ENCODE measurements around the gene LDAH.

The LDAH gene

DNA sequence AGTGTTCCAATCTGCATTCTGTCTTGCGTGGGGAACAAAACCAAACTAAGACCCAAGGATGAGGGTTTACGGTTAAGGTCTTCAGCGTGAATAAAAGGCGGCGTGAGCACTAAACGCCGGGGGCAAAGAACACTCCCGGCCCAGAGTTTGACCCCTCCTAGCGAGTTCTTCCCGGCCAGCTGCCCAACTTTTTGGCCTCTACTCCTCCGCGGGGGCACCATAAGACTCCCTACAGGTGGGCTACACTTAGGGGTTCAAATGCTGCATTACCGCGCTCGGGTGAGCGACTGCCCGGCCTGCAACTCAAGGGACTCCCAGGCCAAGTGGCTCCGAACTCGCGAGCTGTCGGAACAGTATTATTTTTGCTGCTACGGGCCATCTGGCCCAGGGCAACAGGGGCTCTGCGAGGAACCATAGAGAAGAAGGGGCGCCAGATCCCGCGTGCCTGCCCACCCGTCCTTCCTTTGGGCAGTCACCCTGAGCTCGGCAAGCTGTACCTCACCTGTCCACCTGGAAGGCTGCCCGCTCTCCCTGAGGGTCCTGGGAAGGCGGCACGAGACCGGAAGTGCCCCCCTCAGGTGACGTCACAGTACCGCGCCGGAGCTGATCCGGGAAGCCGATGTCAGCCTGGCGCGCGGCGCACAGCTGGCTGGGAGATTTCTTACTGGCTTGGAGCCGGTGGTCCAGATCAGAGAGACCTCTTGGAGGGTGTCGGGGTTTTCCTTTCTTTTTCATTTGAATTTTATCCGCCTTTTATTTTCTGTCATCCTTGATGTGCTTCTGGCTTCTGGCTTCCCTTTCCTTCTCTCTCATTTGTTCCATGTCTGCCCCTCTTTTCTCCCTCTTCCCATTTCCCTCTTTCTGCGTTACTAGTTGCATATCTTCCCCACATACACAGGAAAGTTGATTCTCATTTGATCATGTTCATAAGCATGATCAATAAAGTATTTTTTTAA is at the start of gene LDAH (continued):
- TF ChIP-seq ZNF664 (tag by site-specific recombination; IDR thresholded peaks at IDR 0.05) (no peak), ZNF169 (tag by site-specific recombination; IDR thresholded peaks at IDR 0.05) (no peak), SCRT2 (tag by site-specific recombination; IDR thresholded peaks at IDR 0.05) (no peak), ZNF549 (tag by site-specific recombination; IDR thresholded peaks at IDR 0.05) (no peak), ZBTB21 (tag by site-specific recombination; IDR thresholded peaks at IDR 0.05) (peak; percentile 94), ZNF202 (tag by site-specific recombination; IDR thresholded peaks at IDR 0.05; ENCODE audit: borderline replicate concordance) (no peak), GFI1B (tag by site-specific recombination; IDR thresholded peaks at IDR 0.05) (no peak), ZNF302 (tag by site-specific recombination; IDR thresholded peaks at IDR 0.05; ENCODE audit: low read depth) (no peak), ZNF223 (tag by site-specific recombination; IDR thresholded peaks at IDR 0.05) (no peak), PRDM10 (tag by site-specific recombination; IDR thresholded peaks at IDR 0.05) (no peak), ZNF146 (tag by site-specific recombination; IDR thresholded peaks at IDR 0.05) (no peak), PBX3 (CRISPR knock-in tag; IDR thresholded peaks at IDR 0.05) (peak; percentile 17; the same call in 1 of the 2 replicates), ZNF623 (tag by site-specific recombination; IDR thresholded peaks at IDR 0.05) (no peak), ZNF335 (tag by site-specific recombination; conservative IDR thresholded peaks at IDR 0.05) (peak; percentile 72), ZNF837 (tag by site-specific recombination; IDR thresholded peaks at IDR 0.05) (no peak), ZNF350 (tag by site-specific recombination; IDR thresholded peaks at IDR 0.05) (no peak), ZNF792 (tag by site-specific recombination; IDR thresholded peaks at IDR 0.05) (no peak), GLI2 (tag by site-specific recombination; IDR thresholded peaks at IDR 0.05; ENCODE audit: borderline replicate concordance, low read depth) (no peak), MZF1 (tag by site-specific recombination; IDR thresholded peaks at IDR 0.05; ENCODE audit: borderline replicate concordance) (no peak), ZNF707 (tag by site-specific recombination; IDR thresholded peaks at IDR 0.05) (no peak), ZNF174 (tag by site-specific recombination; IDR thresholded peaks at IDR 0.05) (no peak), HIC1 (tag by site-specific recombination; IDR thresholded peaks at IDR 0.05) (peak; percentile 95), ZNF777 (tag by site-specific recombination; IDR thresholded peaks at IDR 0.05; ENCODE audit: borderline replicate concordance) (no peak), TCF7L2 (IDR thresholded peaks at IDR 0.05; ENCODE audit: borderline replicate concordance, low read depth, low read length) (no peak)
- TF ChIP-seq, protein P1, sequence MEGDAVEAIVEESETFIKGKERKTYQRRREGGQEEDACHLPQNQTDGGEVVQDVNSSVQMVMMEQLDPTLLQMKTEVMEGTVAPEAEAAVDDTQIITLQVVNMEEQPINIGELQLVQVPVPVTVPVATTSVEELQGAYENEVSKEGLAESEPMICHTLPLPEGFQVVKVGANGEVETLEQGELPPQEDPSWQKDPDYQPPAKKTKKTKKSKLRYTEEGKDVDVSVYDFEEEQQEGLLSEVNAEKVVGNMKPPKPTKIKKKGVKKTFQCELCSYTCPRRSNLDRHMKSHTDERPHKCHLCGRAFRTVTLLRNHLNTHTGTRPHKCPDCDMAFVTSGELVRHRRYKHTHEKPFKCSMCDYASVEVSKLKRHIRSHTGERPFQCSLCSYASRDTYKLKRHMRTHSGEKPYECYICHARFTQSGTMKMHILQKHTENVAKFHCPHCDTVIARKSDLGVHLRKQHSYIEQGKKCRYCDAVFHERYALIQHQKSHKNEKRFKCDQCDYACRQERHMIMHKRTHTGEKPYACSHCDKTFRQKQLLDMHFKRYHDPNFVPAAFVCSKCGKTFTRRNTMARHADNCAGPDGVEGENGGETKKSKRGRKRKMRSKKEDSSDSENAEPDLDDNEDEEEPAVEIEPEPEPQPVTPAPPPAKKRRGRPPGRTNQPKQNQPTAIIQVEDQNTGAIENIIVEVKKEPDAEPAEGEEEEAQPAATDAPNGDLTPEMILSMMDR (tag by site-specific recombination; IDR thresholded peaks at IDR 0.05) = no peak
- TF ChIP-seq, protein P2, sequence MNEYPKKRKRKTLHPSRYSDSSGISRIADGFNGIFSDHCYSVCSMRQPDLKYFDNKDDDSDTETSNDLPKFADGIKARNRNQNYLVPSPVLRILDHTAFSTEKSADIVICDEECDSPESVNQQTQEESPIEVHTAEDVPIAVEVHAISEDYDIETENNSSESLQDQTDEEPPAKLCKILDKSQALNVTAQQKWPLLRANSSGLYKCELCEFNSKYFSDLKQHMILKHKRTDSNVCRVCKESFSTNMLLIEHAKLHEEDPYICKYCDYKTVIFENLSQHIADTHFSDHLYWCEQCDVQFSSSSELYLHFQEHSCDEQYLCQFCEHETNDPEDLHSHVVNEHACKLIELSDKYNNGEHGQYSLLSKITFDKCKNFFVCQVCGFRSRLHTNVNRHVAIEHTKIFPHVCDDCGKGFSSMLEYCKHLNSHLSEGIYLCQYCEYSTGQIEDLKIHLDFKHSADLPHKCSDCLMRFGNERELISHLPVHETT (tag by site-specific recombination; IDR thresholded peaks at IDR 0.05) = peak; percentile 78
- TF ChIP-seq, protein P3, sequence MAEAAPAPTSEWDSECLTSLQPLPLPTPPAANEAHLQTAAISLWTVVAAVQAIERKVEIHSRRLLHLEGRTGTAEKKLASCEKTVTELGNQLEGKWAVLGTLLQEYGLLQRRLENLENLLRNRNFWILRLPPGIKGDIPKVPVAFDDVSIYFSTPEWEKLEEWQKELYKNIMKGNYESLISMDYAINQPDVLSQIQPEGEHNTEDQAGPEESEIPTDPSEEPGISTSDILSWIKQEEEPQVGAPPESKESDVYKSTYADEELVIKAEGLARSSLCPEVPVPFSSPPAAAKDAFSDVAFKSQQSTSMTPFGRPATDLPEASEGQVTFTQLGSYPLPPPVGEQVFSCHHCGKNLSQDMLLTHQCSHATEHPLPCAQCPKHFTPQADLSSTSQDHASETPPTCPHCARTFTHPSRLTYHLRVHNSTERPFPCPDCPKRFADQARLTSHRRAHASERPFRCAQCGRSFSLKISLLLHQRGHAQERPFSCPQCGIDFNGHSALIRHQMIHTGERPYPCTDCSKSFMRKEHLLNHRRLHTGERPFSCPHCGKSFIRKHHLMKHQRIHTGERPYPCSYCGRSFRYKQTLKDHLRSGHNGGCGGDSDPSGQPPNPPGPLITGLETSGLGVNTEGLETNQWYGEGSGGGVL (tag by site-specific recombination; IDR thresholded peaks at IDR 0.05) = peak; percentile 51
